SK-N-SH (cell line): ENCODE data around the gene EGFLAM.

Source experiments
- CHD2 ChIP-seq: fragments of 150-350 bp; IDR thresholded peaks from 2 replicates; pipeline ENCODE4 v1.6.1; 2018; ENCODE audit warnings: low read length; ENCODE audit not compliant: partially characterized antibody
- EP300 ChIP-seq, 2 experiments: IDR thresholded peaks; 2 replicates each; pipeline versions ENCODE4 v1.4.0 to v1.6.1; 2012; ENCODE audit warnings: borderline replicate concordance in 1 of 2, low read depth in 1 of 2, low read length in 1 of 2
- USF2 ChIP-seq: fragments of 150-350 bp; IDR thresholded peaks from 2 replicates; pipeline ENCODE4 v1.6.1; 2017; ENCODE audit warnings: antibody characterized with exemption, low read length, low read depth, borderline replicate concordance
- TF ChIP-seq, protein P1 (sequence below): IDR thresholded peaks from 2 replicates; pipeline ENCODE4 v1.6.1; 2012; ENCODE audit warnings: mild to moderate bottlenecking, low read depth, low read length, moderate library complexity

DNA sequence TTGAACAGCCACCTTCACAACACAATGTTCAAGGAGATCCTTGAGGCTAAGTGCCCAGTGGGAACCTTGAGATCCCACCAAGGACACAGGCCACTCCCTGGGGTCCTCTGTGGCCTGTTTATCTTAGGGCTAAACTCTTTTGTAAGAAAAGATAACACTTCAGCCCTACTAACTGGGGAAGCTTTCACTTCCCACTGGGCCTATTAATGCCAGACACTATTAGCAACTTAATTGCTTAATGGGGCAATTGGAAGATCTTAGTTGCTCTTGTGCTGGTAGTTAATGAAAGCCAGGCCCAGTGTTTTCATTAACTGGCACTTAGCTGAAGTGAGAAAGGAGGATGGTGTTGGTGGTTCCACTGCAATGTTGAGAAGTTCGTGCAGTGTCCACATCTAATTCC is 117.1 kb downstream of the EGFLAM start:
- TF ChIP-seq USF2 (no peak), EP300 (IDR thresholded peaks at IDR 0.05; ENCODE audit: borderline replicate concordance in 1 of 2, low read depth in 1 of 2, low read length in 1 of 2) (no peak), CHD2 (no peak)
- TF ChIP-seq, protein P1, sequence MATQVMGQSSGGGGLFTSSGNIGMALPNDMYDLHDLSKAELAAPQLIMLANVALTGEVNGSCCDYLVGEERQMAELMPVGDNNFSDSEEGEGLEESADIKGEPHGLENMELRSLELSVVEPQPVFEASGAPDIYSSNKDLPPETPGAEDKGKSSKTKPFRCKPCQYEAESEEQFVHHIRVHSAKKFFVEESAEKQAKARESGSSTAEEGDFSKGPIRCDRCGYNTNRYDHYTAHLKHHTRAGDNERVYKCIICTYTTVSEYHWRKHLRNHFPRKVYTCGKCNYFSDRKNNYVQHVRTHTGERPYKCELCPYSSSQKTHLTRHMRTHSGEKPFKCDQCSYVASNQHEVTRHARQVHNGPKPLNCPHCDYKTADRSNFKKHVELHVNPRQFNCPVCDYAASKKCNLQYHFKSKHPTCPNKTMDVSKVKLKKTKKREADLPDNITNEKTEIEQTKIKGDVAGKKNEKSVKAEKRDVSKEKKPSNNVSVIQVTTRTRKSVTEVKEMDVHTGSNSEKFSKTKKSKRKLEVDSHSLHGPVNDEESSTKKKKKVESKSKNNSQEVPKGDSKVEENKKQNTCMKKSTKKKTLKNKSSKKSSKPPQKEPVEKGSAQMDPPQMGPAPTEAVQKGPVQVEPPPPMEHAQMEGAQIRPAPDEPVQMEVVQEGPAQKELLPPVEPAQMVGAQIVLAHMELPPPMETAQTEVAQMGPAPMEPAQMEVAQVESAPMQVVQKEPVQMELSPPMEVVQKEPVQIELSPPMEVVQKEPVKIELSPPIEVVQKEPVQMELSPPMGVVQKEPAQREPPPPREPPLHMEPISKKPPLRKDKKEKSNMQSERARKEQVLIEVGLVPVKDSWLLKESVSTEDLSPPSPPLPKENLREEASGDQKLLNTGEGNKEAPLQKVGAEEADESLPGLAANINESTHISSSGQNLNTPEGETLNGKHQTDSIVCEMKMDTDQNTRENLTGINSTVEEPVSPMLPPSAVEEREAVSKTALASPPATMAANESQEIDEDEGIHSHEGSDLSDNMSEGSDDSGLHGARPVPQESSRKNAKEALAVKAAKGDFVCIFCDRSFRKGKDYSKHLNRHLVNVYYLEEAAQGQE = no peak
